HG03460 (cell line): ENCODE measurements around the gene PMAIP1.

Source experiments
- ATAC-seq: cut with Tn5 transposase; IDR thresholded peaks from one replicate; pipeline ENCODE4 v1.9.1; 2021; ENCODE audit not compliant: unreplicated experiment

PMAIP1 gene

DNA sequence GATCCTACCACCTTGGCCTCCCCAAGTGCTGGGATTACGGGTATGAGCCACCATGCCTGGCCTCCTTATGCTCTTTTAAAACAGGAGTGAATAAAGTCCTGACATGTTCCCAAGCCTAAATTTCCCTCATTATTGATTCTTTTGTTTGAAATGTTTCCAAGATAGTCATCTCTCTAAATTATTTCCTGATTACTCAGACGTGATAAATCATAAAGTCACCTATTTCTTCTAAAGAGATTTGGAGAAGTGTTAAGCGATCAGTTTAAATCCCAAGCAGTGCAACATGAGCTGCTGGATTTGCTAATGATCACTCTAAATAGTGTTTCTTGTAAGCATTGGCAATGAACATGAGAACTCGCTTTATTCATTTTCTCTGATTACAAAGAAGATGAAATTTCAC lies 51.8 kb downstream of the PMAIP1 start:
- ATAC-seq = no peak

DNA sequence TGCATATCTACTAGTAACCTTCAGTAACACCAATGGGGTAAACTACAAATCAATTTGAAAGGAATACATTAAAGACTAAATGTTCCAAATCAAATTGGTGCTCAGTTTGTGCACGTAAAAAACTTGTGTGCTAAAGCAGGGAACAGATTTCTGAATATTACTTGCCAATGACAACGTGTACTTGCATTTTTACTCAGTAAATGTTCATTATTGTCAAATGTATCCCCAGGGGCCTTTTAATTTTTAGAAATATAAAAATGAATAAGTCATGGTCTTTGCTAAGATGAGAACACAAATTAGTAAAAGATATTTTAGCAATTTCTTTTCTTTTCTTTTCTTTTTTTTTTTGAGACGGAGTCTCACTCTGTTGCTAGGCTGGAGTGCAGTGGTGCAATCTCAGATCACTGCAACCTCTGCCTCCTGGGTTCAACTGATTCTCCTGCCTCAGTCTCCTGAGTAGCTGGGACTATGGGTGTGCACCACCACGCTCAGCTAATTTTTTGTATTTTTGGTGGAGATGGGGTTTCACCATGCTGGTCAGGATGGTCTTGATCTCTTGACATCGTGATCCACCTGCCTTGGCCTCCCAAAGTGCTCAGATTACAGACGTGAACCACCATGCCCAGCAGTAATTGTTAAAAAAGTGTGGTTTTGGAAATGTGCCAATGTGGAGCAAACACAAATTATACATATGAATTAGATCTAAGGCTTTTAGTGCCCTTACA lies 52.6 kb downstream of the PMAIP1 start:
- ATAC-seq = no peak
